ENCODE data around the gene ZNF423. TPM values are rescaled to one million over a fixed set of nuclear protein-coding genes. Genes with fewer than 3 reads are reported as not detected.

Gene ZNF423
- polyA plus RNA-seq, 5 donors, result 20.1 to 29.9 (median 23.1) TPM

DNA sequence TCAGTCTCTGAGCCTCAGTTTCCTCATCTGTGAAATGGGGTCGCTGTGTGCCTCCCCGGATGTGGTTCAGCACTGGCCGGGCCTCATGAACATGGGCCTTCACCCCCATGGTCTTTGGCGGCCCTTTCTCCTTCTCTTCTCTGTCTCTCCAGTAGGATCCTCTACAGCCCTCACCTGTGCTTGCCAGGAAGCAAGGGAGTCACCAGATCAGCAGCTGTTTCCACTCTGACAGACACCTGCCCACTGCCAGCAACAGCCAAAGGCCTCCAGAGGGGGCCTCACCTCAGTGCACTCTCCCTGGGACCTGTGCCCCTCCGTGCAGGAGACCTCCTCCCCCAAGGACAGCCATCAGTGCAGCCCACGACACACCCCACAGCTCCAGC, 392.9 kb downstream of the ZNF423 start:
- DNase-seq, result no peak

DNA sequence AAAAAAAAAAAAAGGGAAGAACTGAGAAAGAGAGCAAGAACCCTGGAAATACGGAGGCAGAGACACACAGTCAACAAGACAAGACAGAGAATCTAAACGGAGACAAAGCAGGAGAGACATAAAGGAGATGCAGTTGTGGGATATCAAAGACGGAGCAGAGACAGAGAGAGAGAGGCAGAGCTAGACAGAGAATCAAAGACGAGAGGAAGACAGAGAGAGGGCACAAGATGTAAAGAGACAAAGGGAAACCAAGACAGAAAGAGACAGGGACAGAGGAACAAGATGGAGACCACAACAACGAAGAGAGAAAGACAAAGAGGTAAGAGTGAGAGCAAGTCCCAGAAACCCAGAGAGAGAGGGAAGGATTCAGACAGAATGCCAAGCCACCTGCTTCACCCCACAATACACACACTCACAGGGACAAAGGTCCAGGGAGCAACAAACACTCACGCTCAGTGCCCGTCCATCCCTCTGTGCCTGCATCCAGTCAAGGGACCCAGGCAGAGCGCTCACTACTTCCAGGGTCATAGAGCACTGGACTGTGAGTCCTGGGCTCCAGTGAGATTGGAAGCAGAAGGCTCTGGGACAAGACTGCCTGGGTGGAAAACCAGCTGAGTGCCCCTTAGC, 393.4 kb downstream of the ZNF423 start:
- DNase-seq, result no peak

DNA sequence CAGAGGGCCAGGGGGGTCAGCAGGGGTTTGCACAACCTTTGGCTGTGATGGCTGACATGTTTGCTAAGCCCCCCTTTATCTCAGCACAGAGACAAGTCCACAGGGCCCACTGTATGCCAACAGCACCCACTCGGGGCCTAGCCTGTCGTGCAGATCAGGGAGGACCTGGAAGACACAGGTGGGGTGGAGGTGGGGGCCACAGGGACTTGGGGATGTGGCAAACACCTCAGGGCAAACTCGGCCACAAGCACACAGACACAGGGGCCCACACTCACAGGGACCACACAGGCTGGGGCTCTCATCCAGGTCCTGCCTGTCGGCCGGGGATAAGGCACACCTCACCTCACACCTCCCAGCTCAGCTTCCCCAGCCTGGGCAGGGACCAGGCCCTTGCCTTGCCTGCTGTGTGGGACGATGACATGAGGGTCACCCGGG, 394.4 kb downstream of the ZNF423 start:
- DNase-seq, result no peak

DNA sequence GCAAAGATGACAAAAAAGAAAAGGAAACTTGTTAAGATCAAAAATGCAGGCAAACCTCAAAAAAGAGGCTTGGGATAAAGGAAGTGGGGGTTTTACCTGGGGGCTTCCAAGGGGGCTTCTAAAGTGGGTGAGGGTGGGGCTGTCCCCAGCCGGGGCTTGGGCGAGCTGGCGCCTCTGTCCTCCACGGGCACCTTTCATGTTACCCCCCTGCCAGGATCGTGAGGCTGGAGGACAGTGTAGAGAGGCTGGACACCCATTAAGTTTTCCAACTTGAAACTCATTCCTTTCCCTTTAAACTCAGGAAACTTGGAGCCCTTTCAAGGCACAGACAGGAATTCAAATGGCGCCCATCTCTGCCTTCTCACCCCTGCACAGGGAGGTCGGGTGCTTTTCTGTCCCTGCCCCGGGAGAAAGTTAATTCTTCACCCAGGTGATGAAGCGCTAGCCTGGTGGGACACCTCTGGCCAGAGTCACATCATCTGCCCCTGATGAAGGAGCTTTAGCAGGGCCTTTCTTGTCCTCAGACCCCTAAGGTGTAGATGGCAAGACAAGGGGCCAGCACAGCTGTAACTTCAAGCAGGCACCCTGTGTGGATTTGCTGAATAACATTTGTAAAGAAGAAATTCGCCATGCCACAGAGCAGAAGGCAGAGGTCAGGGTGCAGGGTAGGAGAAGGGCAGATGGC, 395.0 kb downstream of the ZNF423 start:
- DNase-seq, result no peak

DNA sequence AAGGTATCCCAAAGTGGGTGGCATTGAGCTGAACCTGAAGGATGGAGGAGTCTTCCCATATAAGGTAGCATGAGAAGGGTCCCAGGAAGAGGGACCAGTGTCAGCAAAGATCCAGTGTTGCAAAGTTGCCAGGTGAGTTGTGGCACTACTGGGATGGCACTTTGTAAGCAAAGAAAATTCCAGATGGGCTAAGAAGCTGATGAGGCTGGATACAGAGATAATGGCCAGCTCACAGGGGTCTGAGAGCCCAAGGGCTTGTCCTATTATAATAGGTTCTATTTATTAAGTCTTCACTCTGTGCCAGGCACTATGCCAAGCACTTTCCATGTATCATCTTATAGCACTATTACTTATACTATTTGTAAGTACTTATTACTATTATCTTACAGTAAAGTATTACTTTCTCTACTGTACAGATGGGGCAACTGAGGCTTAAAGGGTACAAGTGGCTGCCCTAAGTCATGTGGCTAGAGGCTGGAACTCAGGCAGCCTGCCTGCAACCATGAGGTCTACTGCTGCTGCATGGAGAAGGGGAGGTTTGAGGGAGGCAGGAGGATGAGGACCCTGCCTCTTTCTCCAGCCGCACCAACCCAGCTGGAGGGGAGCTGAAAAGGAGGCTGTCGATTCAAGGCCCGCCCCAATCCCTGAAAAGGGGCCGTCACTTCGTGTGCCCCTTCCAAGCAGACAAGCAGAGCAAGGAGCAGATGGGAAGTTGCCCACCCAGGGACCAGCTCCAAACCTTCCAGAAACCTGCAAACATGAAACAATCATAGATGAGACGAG, 395.8 kb downstream of the ZNF423 start:
- no peak for DNase-seq

DNA sequence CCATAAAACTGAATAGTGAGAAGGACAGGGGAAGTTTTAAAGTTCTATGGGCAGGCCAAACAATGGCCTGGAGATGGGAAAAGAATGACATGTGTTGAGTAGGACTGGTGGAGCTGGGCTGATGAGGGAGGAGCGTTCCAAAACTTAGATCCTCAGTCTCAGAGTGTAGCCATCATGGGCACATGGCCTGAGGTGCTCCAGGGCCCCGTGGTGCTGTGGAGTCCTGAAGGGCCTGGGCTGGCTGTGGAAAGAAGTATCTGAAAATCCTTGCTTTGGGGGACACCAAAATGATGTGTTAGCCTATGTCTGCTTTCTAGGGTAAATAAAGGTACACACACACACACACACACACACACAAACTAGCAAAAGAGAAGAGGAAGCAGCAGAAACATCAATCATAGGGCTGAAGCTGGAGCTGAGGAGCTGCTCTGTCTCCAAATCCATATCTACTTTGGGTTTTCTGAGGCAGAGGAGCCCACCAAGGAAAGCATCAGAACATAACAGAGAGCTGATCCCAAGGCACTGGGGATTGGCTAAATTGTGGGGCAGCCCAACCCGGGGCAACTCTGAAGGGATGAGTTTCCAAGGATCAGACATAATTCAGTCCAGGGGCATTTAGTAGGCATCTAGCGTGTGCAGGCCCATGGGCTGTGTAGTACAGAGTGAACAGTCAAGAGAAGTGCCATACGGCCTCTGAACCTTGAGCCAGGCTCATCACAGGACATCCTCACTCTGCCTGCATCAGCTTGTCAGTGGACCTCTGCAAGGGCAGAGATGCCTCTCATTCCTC, 397.1 kb downstream of the ZNF423 start:
- no peak for DNase-seq

DNA sequence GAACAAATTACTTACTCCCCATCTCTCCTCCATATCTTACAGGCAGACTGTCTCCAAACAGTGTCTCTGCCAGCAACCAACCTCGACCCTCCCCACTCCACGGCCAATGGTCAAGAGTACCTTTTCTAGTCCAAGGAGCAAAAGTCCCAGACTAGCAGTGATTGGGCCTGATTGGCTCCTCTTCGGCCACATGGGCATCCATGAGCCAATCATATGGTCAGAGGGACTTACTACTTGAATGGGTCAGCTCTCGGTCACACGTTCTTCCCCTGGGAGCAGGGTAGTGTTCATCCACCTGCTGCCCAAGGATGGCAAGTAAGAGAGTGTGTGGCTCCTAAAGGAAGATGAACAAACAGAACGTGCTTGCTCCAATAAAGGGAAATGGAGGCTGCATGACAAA, 397.7 kb downstream of the ZNF423 start:
- no peak for DNase-seq

DNA sequence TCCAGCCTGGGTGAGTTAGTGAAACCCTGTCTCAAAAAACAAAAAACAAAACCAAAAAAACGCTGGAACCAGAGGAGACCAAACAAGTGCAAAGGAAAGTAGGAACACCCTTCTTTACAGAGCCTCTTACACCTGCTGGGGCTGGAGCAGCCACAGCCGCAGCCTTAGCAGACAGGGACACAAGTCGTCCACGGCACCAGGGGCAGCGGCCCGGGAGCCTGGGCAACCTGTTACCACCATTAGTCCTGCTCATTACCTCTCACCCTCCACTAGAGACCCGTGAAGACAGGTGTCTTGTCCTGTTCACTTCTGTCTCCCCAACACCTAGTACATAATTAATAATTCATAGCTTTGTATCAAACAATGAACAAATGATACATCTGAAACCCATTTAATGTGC, 398.7 kb downstream of the ZNF423 start:
- no peak for DNase-seq

DNA sequence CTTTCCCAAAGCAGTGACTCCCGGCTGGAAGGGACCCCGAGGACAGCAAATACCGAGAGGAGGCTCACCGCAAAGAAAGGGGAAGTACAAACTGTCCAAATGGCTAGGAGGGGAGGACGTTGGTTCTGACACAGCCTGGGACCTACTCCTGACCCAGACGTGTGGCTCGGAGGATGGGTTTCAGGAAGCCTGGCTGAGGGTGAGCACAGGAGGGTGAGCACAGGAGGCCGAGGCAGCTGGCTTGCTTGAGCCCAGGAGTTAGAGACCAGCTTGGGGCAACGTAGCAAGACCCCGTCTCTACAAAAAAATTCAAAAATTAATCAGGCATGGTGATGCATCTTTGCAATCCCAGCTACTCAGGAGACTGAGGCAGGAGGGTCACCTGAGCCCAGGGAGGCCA, 399.1 kb downstream of the ZNF423 start:
- DNase-seq, result no peak

DNA sequence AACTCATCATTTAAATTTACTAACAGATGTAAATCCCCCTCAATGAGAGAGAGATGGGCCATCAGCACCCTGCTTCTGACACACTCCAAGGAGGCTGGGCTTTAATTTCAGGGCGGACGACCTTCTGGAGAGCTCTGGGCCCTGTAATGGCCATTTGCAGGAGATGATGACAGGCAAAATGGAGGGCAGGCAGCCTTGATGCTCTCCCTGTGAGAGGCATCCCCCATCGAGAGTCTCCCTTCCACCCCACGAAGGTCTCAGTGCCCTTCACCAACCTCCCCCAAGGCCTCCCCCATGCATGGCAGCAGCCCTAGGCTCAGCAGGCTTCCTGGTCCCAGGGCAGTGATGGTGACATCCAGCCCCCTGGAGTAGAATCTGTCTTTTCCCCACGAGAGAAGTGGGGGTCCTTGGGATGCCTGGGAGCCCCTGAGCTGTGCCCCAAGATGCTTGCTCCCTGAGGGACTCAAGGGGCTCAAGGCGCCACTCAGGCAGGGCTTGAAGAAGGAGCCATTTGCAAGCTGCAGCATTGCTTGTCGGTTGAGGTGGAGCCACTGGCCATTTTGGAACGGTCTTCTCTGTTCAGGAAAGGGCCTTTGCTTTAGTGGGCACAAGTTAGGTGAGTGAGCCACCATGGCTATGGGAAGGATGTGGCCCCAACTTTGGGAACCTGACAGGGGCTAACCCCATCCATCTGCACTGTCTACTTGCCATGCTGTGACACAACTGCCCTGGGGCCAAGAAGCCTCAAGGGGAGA, 399.7 kb downstream of the ZNF423 start:
- no peak for DNase-seq

DNA sequence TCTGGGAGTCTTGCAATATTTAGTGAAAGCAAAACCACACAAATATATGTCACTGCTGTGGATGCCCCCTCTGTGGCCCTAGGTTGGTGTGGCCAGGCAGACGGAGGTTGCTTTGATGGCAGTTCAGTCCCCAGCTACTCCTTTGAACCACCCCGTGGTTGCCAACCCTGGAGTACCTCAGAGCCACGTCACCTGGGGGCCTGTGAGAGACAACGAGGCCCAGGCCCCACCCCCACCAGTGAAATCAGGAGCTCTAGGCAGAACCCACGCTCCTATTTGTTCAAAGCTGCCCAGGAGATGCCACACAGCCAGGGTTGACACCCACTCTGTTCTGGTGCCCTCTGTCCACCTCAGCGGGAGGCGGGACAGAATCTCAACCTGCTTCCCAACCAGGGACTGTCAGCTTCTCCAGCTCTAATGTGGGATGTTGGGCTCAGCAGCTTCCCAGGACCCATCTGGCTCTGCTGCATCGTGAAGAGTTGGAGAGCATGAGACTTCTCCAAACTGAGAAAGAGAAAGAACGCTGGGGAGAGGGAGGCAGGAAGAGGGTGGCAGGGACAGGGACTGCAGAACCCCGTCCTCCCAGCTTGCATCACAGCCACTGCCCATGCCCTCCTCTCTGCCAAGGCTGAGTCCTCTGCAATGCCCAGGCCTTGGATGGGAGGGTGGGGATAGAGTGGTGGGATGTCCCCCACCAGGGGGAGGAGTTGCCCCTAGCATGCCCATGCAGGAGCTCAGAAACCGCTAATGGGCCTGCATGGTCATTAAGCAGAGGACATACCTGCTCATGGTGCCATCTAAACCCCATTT, 400.5 kb downstream of the ZNF423 start:
- DNase-seq, result no peak

DNA sequence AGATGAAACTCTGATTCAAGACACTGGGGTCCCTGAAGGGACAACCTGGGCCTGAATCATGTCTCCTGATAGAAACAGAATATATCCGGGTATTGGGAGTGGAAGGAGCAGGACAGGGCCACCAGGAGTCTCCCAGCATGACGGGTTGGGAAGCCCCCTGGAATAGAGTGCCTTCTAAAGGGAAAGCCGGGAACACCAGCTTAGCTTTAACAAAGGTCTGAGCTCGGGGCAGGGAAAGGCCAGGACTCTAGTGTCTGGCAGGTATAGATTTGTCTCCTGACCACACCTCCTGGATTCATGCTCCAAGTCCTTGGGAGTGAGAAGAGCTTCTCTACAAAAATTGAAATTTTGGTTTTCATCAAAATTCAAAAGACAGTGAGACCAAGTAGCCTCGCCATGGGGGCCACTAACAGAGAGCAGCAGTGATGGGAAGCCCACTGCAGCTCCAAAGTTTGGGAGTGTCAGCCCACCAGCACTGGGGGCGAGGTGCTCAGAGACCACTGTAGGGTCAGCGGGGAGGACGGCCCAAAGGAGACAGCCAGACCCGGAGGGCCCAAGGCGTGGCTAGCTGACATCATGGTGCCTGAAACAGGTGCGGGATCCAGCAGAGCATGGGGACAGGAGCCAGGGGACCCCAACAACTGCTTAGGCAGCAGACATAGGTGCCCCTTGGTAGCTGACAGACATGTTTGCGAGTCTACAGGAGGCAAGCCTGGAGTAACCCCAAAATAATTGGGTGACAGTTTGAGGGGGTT, 401.3 kb downstream of the ZNF423 start:
- no peak for DNase-seq

DNA sequence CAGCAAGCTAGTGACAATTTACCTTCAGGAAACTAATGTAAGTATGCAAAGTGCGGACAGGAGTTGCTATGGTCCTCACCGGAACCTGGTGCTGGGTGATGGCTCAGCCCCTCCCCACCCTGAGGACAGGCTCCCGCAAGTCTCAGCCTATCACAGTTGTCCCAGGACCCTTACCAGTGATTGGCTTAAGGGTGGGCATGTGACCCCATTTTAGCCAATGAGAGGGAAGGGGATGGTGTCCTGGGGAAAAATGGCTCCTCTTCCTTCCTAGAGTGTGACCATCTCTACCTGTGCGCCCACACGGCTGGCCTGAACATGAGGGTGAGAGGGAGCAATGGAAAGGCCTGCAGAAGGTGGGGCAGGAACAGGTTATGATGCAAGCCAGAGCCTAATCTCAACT, 401.9 kb downstream of the ZNF423 start:
- DNase-seq, result no peak

DNA sequence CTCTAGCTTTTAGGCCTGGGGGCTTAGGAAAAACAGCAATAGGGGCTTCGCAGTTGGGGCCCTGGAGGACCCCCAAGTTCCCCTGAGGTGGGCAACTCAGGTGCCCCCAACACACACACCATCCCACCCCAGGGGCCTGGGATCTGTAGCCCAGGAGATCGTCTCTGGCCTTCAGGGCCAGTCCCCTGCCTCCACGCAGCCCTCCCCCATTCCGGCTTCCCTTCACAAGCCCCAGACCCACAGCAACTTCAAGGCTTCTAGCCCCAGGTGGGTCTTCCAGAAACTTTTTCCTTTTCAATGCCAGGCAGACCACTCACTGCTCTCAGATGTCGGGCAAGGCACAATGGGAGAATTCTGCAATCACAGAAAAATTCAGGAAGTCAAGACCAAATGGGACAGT, 402.9 kb downstream of the ZNF423 start:
- DNase-seq, result no peak

DNA sequence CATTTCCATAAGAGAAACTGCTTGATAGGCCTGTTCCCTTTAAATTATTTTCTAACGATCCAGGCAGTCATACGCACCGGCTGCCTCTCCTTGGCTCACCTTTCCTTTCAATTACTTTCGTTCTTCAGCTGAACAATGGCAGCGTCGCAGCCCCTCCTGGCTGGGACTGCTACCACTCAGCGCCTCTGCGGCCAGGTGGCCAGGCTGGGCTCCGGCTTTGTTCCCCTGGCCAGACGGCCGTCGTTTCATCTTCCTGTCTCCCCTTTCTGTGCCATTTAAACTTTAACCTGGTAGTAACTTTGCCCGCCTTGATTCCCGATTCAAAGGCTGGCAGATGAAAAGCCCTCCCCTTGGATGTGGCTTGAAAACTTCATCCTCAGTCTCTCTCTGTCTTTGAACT, 403.3 kb downstream of the ZNF423 start:
- no peak for DNase-seq

DNA sequence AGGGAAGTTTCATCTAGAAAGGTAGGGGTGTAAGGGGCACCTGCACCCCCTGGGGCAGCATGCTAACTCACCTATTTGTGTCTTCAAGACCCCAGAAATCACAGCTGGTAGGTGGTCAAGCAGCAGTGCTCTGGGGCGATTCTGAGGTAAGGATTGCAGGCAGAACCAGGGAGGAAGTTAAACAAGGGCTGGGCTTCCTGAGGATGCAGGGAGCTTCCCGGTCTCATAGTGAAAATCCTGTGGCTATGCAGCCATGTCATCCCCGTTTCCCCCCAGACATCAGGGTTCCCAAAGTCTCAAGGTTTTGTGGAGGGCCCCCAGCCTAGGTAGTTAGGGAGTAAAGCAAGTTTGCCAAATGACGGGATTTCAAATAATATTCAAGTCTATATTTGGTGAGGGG, 403.8 kb downstream of the ZNF423 start:
- no peak for DNase-seq

DNA sequence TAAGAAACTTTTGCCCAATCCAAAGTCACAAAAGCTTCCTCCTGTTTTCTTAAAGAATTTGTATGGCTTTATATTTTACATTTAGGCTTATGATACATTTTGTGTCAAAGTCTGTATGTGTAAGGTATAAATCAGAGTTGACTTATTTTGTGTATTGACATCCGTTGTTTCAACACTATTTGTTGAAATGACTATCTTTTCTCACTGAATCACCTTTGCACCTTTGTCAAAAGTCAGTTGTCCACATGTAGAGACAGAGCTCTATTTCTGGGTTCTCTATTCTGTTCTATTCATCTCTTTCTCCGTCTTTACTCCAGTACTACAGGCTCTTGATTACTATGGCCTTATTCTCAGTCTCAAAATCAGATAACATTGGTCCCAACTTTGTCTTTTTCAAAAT, 409.1 kb downstream of the ZNF423 start:
- no peak for DNase-seq

DNA sequence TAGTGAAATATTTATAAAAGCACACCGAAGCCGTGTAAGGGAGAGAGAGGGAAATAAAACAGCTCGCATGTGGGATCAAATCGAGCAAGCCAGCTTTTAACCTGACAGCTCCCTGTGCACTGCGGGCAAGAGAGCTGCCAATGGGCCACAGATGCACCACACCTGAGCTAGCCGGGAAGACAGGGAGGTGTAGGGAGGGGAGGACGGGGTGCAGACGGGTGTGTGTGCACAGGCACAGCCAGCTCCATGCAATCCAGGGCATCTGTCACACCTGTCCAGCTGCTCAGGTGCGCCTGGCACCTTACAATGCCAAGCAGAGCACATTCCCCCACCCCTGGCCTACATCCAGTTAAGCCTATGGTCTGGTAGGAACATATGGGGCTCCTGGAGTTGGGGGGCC, 412.3 kb downstream of the ZNF423 start:
- DNase-seq, result no peak

DNA sequence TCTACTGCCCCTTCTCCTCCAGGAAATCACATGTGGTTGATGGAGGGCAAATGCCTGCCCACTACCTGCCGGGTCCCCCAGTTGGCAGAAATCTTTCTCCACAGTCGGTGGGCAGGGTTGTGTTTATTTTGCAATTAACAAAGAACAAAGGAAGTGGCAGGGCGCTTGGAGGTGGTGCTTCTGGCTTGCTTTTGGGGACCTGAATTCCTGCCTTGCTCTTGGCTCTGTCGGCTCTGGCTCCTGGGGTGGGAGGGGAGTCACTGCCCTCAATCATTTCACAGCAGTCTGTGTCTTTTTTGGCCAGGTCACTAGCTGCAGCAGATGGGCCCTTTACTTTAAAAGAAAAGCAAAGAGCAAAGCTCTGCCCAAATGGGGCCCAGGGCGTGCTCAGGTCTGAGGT, 413.1 kb downstream of the ZNF423 start:
- DNase-seq, result no peak

DNA sequence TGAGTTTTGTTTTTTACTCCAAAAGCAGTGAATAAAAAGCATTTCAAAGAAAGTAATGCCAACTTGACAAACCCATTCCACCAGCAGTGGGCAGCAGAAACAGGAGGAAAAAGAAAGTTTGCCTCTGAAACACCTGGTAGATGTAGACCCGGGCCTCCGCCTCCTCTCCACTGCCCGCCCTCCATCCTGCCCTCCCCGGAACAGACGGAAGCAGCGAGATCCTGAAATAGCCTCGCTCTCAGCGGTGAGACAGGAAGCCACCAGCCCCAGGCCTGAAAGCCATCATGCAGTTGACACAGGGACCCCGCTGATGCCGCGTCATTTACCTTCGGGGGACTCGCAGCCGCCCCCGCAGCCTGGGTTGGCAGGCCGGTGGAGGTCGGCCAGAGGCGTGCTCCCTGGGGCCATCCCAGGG, 414.5 kb downstream of the ZNF423 start:
- peak; percentile 31 to 47 for DNase-seq
